Duodenal mucosa (tissue), 2 donors: ENCODE results near the gene BRI3BP.
"Not testable (repeated sequence)": the region's sequence is repeated elsewhere in the genome, so short reads cannot be mapped to it uniquely, and the experiment has no call there.

Source experiments
- H3K27ac ChIP-seq: one replicate; pipeline ENCODE4 v1.7.0; 2013; ENCODE audit warnings: low read depth, low read length
- H3K27me3 ChIP-seq, 2 donors: one replicate each; pipeline ENCODE4 v1.7.0; 2013; ENCODE audit warnings: low read length in 2 of 2, control low read depth in 1 of 2; ENCODE audit not compliant: insufficient read depth in 2 of 2, control insufficient read depth in 1 of 2
- H3K36me3 ChIP-seq, 2 donors: one replicate each; pipeline ENCODE4 v1.7.0; 2013; ENCODE audit warnings: low read length in 2 of 2, control low read depth in 1 of 2; ENCODE audit not compliant: insufficient read depth in 2 of 2, control insufficient read depth in 1 of 2
- H3K4me1 ChIP-seq, 2 donors: one replicate each; pipeline ENCODE4 v1.7.0; 2013; ENCODE audit warnings: low read length in 2 of 2, control low read depth in 1 of 2; ENCODE audit not compliant: insufficient read depth in 2 of 2, control insufficient read depth in 1 of 2
- H3K4me3 ChIP-seq, 2 donors: one replicate each; pipeline ENCODE4 v1.7.0; 2013; ENCODE audit warnings: low read length in 2 of 2, low read depth in 1 of 2
- H3K9ac ChIP-seq, 2 donors: one replicate each; pipeline ENCODE4 v1.7.0; 2013; ENCODE audit warnings: low read length in 2 of 2, low read depth in 1 of 2
- H3K9me3 ChIP-seq, 2 donors: one replicate each; pipeline ENCODE4 v1.7.0; 2013; ENCODE audit warnings: low read length in 2 of 2, control low read depth in 1 of 2; ENCODE audit not compliant: control insufficient read depth in 1 of 2

The BRI3BP gene

DNA sequence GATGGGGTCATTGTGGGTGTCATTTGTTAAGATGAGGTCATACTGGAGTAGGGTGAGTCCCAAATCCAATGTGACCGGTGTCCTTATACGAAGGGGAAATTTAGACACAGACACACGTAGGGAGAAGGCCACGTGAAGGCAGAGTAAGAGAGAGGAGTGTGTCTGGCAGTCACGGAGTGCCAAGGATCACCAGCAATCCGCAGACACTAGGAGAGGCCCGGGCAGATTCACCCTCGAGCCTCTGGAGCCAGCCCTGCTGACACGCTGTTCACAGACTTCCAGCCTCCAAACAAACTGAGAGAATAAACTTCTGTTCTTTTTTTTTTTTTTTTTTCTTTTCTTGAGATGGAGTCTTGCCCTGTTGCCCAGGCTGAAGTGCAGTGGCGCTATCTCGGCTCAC, 24.9 kb downstream of the BRI3BP start:
- no peaks in the 10 kb centered on the region for H3K4me1 ChIP-seq
- no peaks in the 10 kb centered on the region for H3K27me3 ChIP-seq
- H3K36me3 ChIP-seq, result peaks cover 12 to 56% of the 10 kb centered on the region in 2 donors
- H3K9ac ChIP-seq, result no peak overlapping the region
- H3K4me3 ChIP-seq, result no peak overlapping the region
- no peak overlapping the region for H3K27ac ChIP-seq
- no peaks in the 10 kb centered on the region for H3K9me3 ChIP-seq

DNA sequence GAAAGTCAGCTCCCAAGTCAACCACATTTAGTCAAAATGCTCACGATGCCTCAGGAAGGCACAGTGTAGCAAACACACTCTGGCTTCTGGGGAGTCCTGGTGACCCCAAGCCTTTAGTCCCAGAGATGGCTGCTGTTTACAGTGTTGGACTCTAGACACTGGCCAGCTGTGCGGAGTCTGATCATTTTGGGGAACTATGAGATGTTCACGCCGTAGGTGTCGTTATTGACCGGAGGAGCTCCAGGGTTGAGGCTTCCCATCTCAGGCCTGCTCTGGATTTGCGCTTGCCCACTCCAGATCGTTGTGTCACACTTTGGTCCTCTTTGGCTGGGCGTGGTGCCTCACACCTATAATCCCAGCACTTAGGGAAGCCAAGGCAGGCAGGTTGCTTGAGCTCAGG, 27.7 kb downstream of the BRI3BP start:
- no peak overlapping the region for H3K27ac ChIP-seq
- H3K36me3 ChIP-seq, result peaks cover 9 to 42% of the 10 kb centered on the region in 2 donors

DNA sequence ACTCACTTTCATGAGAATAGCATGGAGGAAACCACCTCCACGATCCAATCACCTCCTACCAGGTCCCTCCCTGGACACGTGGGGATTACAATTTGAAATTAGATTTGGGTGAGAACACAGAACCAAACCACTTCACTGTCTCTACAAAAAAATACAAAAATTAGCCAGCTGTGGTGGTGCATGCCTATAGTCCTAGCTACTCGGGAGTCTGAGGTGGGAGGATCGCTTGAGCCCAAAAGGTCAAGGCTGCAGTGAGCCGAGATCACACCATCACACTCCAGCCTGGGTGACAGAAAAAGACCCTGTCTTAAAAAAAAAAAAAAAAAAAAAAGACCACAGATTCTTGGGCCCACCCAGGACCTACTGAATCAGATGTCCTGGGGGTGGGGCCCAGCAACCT, 28.3 kb downstream of the BRI3BP start:
- Histone ChIP-seq H3K9me3 (no peaks in the 10 kb centered on the region), H3K9ac (no peak overlapping the region), H3K4me3 (no peak overlapping the region), H3K27ac (no peak overlapping the region), H3K36me3 (peaks cover 9 to 44% of the 10 kb centered on the region in 2 donors), H3K27me3 (no peaks in the 10 kb centered on the region), H3K4me1 (no peaks in the 10 kb centered on the region)

More for the DNA sequence above, 27.7 kb downstream of the BRI3BP start:
- no peaks in the 10 kb centered on the region for H3K9me3 ChIP-seq
- no peaks in the 10 kb centered on the region for H3K27me3 ChIP-seq
- H3K4me1 ChIP-seq, result no peaks in the 10 kb centered on the region
- H3K9ac ChIP-seq, result no peak overlapping the region
- H3K4me3 ChIP-seq, result no peak overlapping the region

DNA sequence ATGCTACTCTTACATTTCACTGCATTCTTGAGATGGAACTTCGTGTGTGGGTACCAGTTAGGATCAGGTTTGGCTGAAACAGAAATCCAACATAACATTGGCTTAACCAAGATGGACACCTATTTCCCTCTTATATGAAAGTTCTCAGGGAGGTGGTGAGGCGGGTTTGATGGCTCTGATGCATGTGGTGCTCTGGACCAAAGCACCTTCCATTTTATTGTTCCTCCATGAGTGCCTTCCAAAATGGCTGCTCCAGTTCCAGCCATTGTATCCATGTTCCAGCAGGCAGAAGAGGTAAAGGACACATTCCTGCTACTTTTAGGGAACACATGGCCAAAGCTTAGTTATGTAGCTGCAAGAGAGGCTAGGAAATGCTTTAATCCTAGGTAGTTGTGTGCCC, 29.6 kb downstream of the BRI3BP start:
- Histone ChIP-seq H3K9me3 (no peaks in the 10 kb centered on the region), H3K27ac (no peak overlapping the region), H3K9ac (no peak overlapping the region), H3K4me1 (no peaks in the 10 kb centered on the region), H3K36me3 (peaks cover 5 to 35% of the 10 kb centered on the region in 2 donors), H3K4me3 (no peak overlapping the region), H3K27me3 (no peaks in the 10 kb centered on the region)

DNA sequence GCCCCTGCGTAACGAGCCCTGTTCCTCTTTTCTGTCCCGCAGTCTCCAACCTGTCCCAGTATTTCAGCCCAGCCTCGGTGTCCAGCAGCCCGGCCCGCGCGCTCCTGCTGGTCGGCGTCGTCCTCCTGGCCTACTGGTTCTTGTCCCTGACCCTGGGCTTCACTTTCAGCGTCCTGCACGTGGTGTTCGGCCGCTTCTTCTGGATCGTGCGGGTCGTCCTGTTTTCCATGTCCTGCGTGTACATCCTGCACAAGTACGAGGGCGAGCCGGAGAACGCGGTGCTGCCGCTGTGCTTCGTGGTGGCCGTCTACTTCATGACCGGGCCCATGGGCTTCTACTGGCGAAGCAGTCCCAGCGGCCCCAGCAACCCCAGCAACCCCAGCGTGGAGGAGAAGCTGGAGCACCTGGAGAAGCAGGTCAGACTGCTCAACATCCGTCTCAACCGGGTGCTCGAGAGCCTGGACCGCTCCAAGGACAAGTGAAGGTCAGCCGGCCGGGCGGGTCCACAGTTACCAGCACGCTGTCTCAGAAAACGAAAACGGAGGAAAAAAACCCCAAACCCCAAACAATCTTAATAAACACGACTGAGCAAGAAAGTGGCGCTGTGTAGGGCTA, 31.6 kb downstream of the BRI3BP start:
- Histone ChIP-seq H3K36me3 (peaks cover 5 to 31% of the 10 kb centered on the region in 2 donors), H3K4me1 (no peaks in the 10 kb centered on the region), H3K27me3 (no peaks in the 10 kb centered on the region), H3K9ac (no peak overlapping the region), H3K9me3 (no peaks in the 10 kb centered on the region), H3K27ac (no peak overlapping the region), H3K4me3 (no peak overlapping the region)

DNA sequence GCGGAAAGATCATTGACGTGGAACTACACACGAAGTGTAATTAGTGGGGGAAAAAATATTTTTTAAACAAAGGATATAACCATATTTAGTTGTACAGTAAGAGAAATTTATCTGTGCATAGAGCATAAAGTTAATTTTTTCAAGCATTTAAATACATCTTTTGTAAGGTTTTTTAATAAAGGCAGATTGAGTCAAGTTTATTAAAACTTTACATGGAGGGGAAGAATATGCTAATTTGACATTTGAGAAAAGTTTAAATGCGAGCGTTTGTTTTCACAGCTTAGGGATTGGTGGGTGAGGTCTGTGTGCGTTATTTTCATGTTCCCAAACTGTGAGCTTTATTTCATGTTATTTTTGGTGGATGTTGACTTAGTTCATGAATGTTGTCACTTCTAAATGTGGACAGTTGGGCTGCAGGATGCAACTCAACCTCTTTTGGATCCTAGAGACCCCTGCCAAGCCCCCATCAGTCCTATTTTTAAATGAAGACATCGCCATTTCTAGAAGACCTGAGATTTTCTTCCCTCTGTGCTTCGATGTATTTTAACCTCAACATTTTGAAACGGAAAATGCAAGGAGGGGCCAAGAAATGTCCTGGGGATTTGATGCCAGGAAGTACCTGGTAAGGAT, 32.3 kb downstream of the BRI3BP start:
- H3K4me1 ChIP-seq, result no peaks in the 10 kb centered on the region
- H3K27me3 ChIP-seq, result no peaks in the 10 kb centered on the region
- H3K9ac ChIP-seq, result no peak overlapping the region
- H3K9me3 ChIP-seq, result no peaks in the 10 kb centered on the region
- no peak overlapping the region for H3K27ac ChIP-seq
- no peak overlapping the region for H3K4me3 ChIP-seq
- H3K36me3 ChIP-seq, result peaks cover 5 to 31% of the 10 kb centered on the region in 2 donors

DNA sequence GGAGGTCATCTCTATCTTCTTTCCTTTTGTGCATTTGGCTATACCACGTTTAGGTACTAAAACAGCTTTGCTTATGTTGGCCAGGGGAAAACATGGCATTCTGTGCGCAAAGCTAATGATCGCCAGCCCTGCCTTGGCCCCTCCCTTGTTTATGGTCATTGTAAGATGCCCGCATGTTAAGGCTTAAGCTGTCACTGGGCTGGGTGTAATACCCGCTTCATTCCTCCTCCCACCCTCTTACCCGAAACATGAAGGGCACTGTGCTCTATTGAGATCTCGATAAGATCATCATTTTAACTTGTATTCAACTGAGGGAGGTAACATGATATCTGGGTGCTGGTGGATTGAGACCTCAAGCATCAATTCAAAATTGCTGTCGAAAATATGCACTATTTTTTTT, 34.7 kb downstream of the BRI3BP start:
- Histone ChIP-seq H3K36me3 (peaks cover 3 to 18% of the 10 kb centered on the region in 2 donors), H3K27ac (no peak overlapping the region), H3K9me3 (no peaks in the 10 kb centered on the region), H3K4me1 (no peaks in the 10 kb centered on the region), H3K4me3 (no peak overlapping the region), H3K27me3 (no peaks in the 10 kb centered on the region), H3K9ac (no peak overlapping the region)

DNA sequence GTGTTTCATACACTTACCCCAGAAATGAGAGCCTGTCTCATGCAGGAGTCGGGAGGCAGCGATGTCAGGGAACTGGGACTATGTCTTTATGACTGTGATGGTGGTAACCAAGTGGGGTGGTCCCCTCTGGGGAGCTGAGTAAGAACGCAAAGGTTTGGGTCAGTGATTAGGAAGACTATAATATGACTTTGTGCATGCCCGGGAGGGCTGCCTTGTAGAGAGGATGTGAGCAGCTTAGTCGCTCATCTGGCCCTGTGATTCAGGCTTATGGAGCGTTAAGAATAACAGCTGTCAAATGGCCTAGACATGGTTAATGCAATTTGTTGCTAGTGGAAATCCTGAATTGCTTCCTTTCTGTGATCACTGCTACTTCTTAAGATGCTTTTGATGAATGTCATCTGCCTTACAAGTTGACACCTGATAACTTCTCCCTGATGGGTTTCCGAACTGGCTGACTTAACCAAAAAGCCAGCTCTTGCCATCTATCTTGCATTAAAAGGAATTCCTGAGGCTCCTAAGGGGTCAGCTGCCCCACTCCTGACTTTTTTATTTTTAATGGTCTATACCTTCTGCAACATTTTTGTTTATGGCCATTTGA, 36.4 kb downstream of the BRI3BP start:
- no peak overlapping the region for H3K4me3 ChIP-seq

DNA sequence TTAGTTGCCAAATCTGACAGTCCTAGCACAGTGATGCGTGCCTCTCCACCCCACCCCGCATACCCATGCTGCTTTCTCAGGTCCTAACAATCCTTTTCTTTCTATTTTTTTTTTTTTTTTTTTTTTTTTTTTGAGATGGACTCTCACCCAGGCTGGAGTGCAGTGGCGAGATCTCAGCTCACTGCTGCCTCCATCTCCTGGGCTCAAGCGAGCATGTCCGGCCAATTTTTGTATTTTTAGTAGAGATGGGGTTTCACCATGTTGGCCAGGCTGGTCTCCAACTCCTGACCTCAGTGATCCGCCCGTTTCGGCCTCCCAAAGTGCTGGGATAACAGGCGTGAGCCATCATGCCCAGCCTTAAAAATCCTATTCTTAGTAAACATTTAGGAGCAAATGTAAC, 38.0 kb downstream of the BRI3BP start:
- H3K36me3 ChIP-seq, result not testable (repeated sequence)

More for the DNA sequence above, 36.4 kb downstream of the BRI3BP start:
- Histone ChIP-seq H3K27me3 (no peaks in the 10 kb centered on the region), H3K4me1 (no peaks in the 10 kb centered on the region), H3K36me3 (peaks cover 0 to 13% of the 10 kb centered on the region in 2 donors), H3K27ac (no peak overlapping the region), H3K9me3 (no peaks in the 10 kb centered on the region), H3K9ac (no peak overlapping the region)

DNA sequence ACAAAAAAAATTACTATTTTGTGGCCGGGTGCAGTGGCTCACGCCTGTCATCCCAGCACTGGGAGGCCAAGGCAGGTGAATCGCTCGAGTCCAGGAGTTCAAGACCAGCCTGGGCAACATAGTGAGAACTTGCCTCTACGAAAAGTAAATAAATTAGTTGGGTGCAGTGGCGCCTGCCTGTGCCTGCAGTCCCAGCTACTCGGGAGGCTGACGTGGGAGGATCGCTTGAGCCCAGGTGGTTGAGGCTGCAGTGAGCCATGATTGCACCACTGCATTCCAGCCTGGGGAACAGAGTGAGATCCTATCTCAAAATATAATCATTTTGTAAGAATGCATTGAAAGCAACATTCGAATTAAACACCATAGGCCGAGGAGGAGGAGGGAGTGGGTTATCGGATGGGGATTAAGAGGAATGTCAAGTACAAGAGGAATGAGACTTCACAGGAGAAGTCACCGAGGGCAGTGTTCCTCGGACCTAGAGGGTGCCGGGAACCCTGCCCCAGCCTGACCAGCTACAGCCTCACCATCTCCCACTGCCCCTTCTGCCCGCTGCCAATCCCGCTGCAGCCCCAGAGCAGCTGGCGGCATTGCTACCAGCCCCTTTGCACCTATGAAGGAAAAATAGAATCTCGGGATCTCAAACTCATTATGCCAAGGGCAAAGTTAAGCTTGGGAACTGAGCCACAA, 39.2 kb downstream of the BRI3BP start:
- Histone ChIP-seq H3K9me3 (no peaks in the 10 kb centered on the region), H3K27me3 (no peaks in the 10 kb centered on the region), H3K4me1 (no peaks in the 10 kb centered on the region), H3K36me3 (no peaks in the 10 kb centered on the region), H3K4me3 (no peak overlapping the region), H3K27ac (no peak overlapping the region), H3K9ac (no peak overlapping the region)

More for the DNA sequence above, 38.0 kb downstream of the BRI3BP start:
- not testable (repeated sequence) for H3K4me1 ChIP-seq, H3K9me3 ChIP-seq, H3K27me3 ChIP-seq, H3K9ac ChIP-seq, H3K4me3 ChIP-seq, H3K27ac ChIP-seq
